HepG2 (cell line): ENCODE data around the gene C22orf39. TPM values are rescaled to one million over a fixed set of nuclear protein-coding genes. Genes with fewer than 3 reads are reported as not detected.

ENCODE experiments used
- ATAC-seq: fragments of 200-7000 bp; cut with Tn5 transposase; 3 replicates; pipeline ENCODE4 v1.9.1; 2020; ENCODE audit warnings: mild to moderate bottlenecking, moderate library complexity
- BruUV-seq: library from RNA; stranded (reverse); fragments of 400-500 nt; replicated peaks from 2 replicates; lab custom pipeline; 2021; lab: Mats Ljungman, UMichigan
- CTCF ChIA-PET: fragments of 300-600 bp; formaldehyde crosslinking; extraction: SDS; loops from one replicate; lab custom pipeline; 2021; ENCODE audit warnings: low total read pairs, inconsistent platforms, low intra/inter-chr PET ratio; lab: Yijun Ruan, JAX
- POLR2A ChIA-PET: fragments of 350-600 bp; sonication (Branson Sonifier 250); formaldehyde crosslinking; loops from one replicate; lab custom pipeline; 2020; ENCODE audit warnings: antibody characterized with exemption, inconsistent platforms; lab: Yijun Ruan, JAX
- DNase-seq: peaks from one replicate; pipeline ENCODE4 v3.0.0-alpha.2; 2015; ENCODE audit warnings: low spot score
- FAIRE-seq: peaks from 3 replicates; lab custom pipeline; 2011; peaks lifted over from hg19 to GRCh38; lab: Jason Lieb, UNC
- H2AFZ ChIP-seq: one replicate; pipeline ENCODE4 v1.6.1; 2011; ENCODE audit warnings: low read length, inconsistent platforms
- H3K27ac ChIP-seq: fragments of 300-600 bp; 3 replicates; pipeline ENCODE4 v1.8.0; 2011; ENCODE audit warnings: mixed run types, mild to moderate bottlenecking, mixed read lengths, low read length, inconsistent platforms; ENCODE audit not compliant: insufficient read depth; ENCODE audit errors: extremely low read length
- H3K27me3 ChIP-seq, 2 experiments: fragments of 200-600 bp in 1 of 2; 2 replicates in 1 of 2; 3 replicates in 1 of 2; pipeline versions ENCODE4 v1.6.0 to v1.8.0; 2011; ENCODE audit warnings: low read length in 2 of 2, mild to moderate bottlenecking in 2 of 2, moderate library complexity in 2 of 2, inconsistent platforms in 1 of 2; ENCODE audit not compliant: insufficient read depth in 2 of 2, control insufficient read depth in 1 of 2
- H3K36me3 ChIP-seq, 2 experiments: fragments of 200-600 bp in 1 of 2; replicated peaks in 1 of 2; 2 replicates in 1 of 2; 3 replicates in 1 of 2; pipeline versions ENCODE4 v1.5.1 to v1.8.0; 2011; ENCODE audit warnings: low read length in 2 of 2, inconsistent platforms in 1 of 2; ENCODE audit not compliant: insufficient read depth in 2 of 2, control insufficient read depth in 1 of 2
- H3K4me1 ChIP-seq: 2 replicates; pipeline ENCODE4 v1.5.1; 2012; ENCODE audit warnings: low read length, inconsistent platforms; ENCODE audit not compliant: insufficient read depth
- H3K4me2 ChIP-seq: 2 replicates; pipeline ENCODE4 v1.6.0; 2011; ENCODE audit warnings: low read depth, low read length, inconsistent platforms
- H3K4me3 ChIP-seq, 3 experiments: fragments of 200-600 bp in 1 of 3; sonication (generic), shearing (Covaris generic) in 1 of 3; replicated peaks in 1 of 3; 2 replicates each; pipeline ENCODE4 v1.5.1; 2011 to 2016; ENCODE audit warnings: low read length in 3 of 3, inconsistent platforms in 2 of 3, low read depth in 2 of 3, mild to moderate bottlenecking in 2 of 3, control low read depth in 1 of 3, mixed read lengths in 1 of 3; ENCODE audit not compliant: insufficient read depth in 1 of 3
- H3K79me2 ChIP-seq: one replicate; pipeline ENCODE4 v1.6.1; 2011; ENCODE audit warnings: low read length, inconsistent platforms; ENCODE audit not compliant: insufficient read depth
- H3K9ac ChIP-seq: 2 replicates; pipeline ENCODE4 v1.6.0; 2011; ENCODE audit warnings: mild to moderate bottlenecking, low read depth, low read length, inconsistent platforms; ENCODE audit not compliant: insufficient read depth
- H3K9me3 ChIP-seq: 2 replicates; pipeline ENCODE4 v1.5.1; 2012; ENCODE audit warnings: mild to moderate bottlenecking, low read length
- H4K20me1 ChIP-seq: 2 replicates; pipeline ENCODE4 v1.6.0; 2011; ENCODE audit warnings: inconsistent platforms, mild to moderate bottlenecking, low read length, moderate library complexity; ENCODE audit not compliant: insufficient read depth
- ADNP ChIP-seq: sonication (generic); formaldehyde crosslinking; IDR thresholded peaks from 2 replicates; pipeline ENCODE4 v1.4.0; 2020; ENCODE audit warnings: missing genetic modification reagents
- ARID2 ChIP-seq: sonication (generic); formaldehyde crosslinking; IDR thresholded peaks from 2 replicates; pipeline ENCODE4 v1.8.1; 2022; ENCODE audit warnings: mild to moderate bottlenecking, missing genetic modification reagents, borderline replicate concordance
- CHCHD3 ChIP-seq: sonication (generic); formaldehyde crosslinking; IDR thresholded peaks from 2 replicates; pipeline ENCODE4 v1.8.0; 2022; ENCODE audit warnings: mild to moderate bottlenecking, missing genetic modification reagents, moderate library complexity
- FOSL2 ChIP-seq: sonication (generic); formaldehyde crosslinking; IDR thresholded peaks from 2 replicates; pipeline ENCODE4 v1.4.0; 2020; ENCODE audit warnings: missing genetic modification reagents
- PHB2 ChIP-seq: fragments of 450-650 bp; IDR thresholded peaks from 2 replicates; pipeline ENCODE4 v1.6.1; 2018; ENCODE audit not compliant: partially characterized antibody
- REPIN1 ChIP-seq: sonication (generic); formaldehyde crosslinking; IDR thresholded peaks from 2 replicates; pipeline ENCODE4 v1.8.0; 2022; ENCODE audit warnings: missing genetic modification reagents, low read depth, mild to moderate bottlenecking, borderline replicate concordance
- SIX1 ChIP-seq: sonication (generic); formaldehyde crosslinking; IDR thresholded peaks from 2 replicates; pipeline ENCODE4 v1.4.0; 2020; ENCODE audit warnings: missing genetic modification reagents, borderline replicate concordance
- THAP7 ChIP-seq: sonication (generic); formaldehyde crosslinking; IDR thresholded peaks from 2 replicates; pipeline ENCODE4 v1.8.1; 2023; ENCODE audit warnings: mild to moderate bottlenecking, missing genetic modification reagents
- ZBTB7A ChIP-seq: sonication (generic); formaldehyde crosslinking; IDR thresholded peaks from 2 replicates; pipeline ENCODE4 v1.8.0; 2022; ENCODE audit warnings: mild to moderate bottlenecking, missing genetic modification reagents
- ZFP36L2 ChIP-seq: sonication (generic); formaldehyde crosslinking; IDR thresholded peaks from 2 replicates; pipeline ENCODE4 v1.4.0; 2020; ENCODE audit warnings: missing genetic modification reagents
- ZFP41 ChIP-seq: sonication (generic); formaldehyde crosslinking; IDR thresholded peaks from 2 replicates; pipeline ENCODE4 v1.4.0; 2020; ENCODE audit warnings: mild to moderate bottlenecking, missing genetic modification reagents, borderline replicate concordance
- ZNF274 ChIP-seq: sonication (generic); formaldehyde crosslinking; IDR thresholded peaks from 2 replicates; pipeline ENCODE4 v1.5.1; 2020; ENCODE audit warnings: mild to moderate bottlenecking, missing genetic modification reagents
- ZNF556 ChIP-seq: sonication (generic); formaldehyde crosslinking; IDR thresholded peaks from 2 replicates; pipeline ENCODE4 v1.4.0; 2020; ENCODE audit warnings: mild to moderate bottlenecking, missing genetic modification reagents, borderline replicate concordance
- ZSCAN20 ChIP-seq: sonication (generic); formaldehyde crosslinking; IDR thresholded peaks from 2 replicates; pipeline ENCODE4 v1.4.0; 2020; ENCODE audit warnings: missing genetic modification reagents, mild to moderate bottlenecking, borderline replicate concordance
- WGBS: methylation state at CpG from one replicate; pipeline ENCODE4 v1.1.6; 2017; ENCODE audit warnings: low lambda C conversion rate; 5-methylcytosine and 5-hydroxymethylcytosine counted together
- in situ Hi-C: cut with HindIII; loops from 2 replicates; pipeline ENCODE4 v1.10.0; 2017; ENCODE audit warnings: low pct_unique_long_range_greater_than_20kb; ENCODE audit not compliant: extremely low pct_ligation_motif_present
- intact Hi-C: fragments of 100-400 bp; cut with micrococcal nuclease; formaldehyde crosslinking; loops from one replicate; pipeline ENCODE4 v1.10.0; 2022; ENCODE audit not compliant: unreplicated experiment
- polyA plus RNA-seq, 8 experiments: library from polyadenylated mRNA; depleted of rRNA in 3 of 8; stranded (reverse) in 7 of 8; unstranded in 1 of 8; fragments of >200 nt; fragmentation: Illumina TruSeq in 4 of 8; extraction: Trizol in 4 of 8; gene quantifications; 2 replicates each; pipeline versions ENCODE4 v1.2.1 to v1.2.3, GENCODE V29; 2011 to 2016; ENCODE audit warnings: low read depth in 4 of 8, missing spikeins in 1 of 8, mixed read lengths in 1 of 8; ENCODE audit not compliant: insufficient read depth in 1 of 8
- total RNA-seq, 5 experiments: library from RNA; depleted of rRNA; stranded (reverse); fragments of >200 nt; fragmentation: Illumina TruSeq; extraction: Trizol; gene quantifications; 2 replicates each; pipeline ENCODE4 v1.2.3, GENCODE V29; 2016; ENCODE audit warnings: low read depth in 1 of 5
- TF ChIP-seq, protein P1 (sequence below): sonication (generic); formaldehyde crosslinking; IDR thresholded peaks from 2 replicates; pipeline ENCODE4 v1.9.0; 2021; ENCODE audit warnings: missing genetic modification reagents, borderline replicate concordance
- TF ChIP-seq, protein P2 (sequence below): sonication (generic); formaldehyde crosslinking; IDR thresholded peaks from 2 replicates; pipeline ENCODE4 v1.8.1; 2023; ENCODE audit warnings: mild to moderate bottlenecking, inconsistent platforms, moderate library complexity, missing genetic modification reagents, borderline replicate concordance

Gene C22orf39
- total and polyA plus RNA-seq, 2 of the 13 experiments (the other 11 are each of a cell fraction or from before 2014, with no cell fraction given), result 23.4 to 26.4 TPM

DNA sequence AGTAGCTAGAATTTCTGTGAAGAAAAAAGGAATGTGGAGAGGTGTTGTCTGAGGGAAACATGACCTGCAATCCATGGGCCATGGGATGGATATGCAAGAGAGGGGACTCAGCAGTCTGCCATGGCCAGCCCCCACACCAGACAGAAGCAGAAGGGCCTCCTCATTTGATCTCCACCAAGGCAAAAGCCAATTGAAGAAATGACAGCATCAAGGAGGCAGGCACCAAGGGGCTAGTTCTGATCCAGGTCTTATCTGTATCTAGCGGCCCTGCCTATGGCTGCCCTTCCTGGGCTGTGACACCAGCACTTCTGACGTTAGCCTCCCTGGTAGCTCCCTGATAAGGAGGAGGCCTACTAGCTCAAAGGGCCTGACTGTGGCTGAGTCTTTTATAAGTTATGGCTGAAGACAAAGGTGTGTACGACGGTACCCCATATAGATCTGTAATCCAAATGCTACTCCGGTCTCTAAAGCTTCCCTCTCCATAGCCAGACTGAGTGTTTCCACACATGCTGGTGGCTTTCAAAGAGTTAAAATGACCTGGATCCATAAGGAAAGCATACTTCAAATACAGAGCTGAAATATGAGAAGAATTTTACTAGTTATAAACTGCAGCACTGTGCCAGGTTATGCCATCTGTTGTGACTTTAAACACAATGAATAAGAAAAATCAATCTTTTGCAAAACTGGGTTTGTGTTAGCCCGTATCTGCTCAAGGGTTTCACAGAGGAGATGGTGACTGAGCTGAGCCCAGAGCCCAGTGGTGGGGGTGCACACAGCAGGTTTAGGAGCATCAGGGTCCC, 50.4 kb downstream of the C22orf39 start:
- Histone ChIP-seq H3K4me3 (no peak overlapping the region), H3K4me2 (no peak overlapping the region), H3K27ac (no peak overlapping the region), H4K20me1 (no peaks in the 10 kb centered on the region), H3K9me3 (no peaks in the 10 kb centered on the region), H3K27me3 (no peaks in the 10 kb centered on the region), H3K9ac (no peak overlapping the region), H2AFZ (no peak overlapping the region), H3K79me2 (no peaks in the 10 kb centered on the region), H3K4me1 (no peaks in the 10 kb centered on the region), H3K36me3 (peaks cover 32 to 77% of the 10 kb centered on the region in 2 experiments; a peak in 4 of 5 replicates)
- no peak for TF ChIP-seq ZSCAN20 (CRISPR knock-in tag)
- TF ChIP-seq SIX1, result no peak
- TF ChIP-seq ZFP41 (CRISPR knock-in tag), result no peak
- TF ChIP-seq, protein P1, sequence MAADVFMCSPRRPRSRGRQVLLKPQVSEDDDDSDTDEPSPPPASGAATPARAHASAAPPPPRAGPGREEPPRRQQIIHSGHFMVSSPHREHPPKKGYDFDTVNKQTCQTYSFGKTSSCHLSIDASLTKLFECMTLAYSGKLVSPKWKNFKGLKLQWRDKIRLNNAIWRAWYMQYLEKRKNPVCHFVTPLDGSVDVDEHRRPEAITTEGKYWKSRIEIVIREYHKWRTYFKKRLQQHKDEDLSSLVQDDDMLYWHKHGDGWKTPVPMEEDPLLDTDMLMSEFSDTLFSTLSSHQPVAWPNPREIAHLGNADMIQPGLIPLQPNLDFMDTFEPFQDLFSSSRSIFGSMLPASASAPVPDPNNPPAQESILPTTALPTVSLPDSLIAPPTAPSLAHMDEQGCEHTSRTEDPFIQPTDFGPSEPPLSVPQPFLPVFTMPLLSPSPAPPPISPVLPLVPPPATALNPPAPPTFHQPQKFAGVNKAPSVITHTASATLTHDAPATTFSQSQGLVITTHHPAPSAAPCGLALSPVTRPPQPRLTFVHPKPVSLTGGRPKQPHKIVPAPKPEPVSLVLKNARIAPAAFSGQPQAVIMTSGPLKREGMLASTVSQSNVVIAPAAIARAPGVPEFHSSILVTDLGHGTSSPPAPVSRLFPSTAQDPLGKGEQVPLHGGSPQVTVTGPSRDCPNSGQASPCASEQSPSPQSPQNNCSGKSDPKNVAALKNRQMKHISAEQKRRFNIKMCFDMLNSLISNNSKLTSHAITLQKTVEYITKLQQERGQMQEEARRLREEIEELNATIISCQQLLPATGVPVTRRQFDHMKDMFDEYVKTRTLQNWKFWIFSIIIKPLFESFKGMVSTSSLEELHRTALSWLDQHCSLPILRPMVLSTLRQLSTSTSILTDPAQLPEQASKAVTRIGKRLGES (CRISPR knock-in tag), result no peak
- TF ChIP-seq ARID2 (CRISPR knock-in tag), result no peak
- no peak for TF ChIP-seq ADNP (CRISPR knock-in tag)
- TF ChIP-seq ZFP36L2, result no peak
- no peak for TF ChIP-seq ZBTB7A (CRISPR knock-in tag)
- TF ChIP-seq PHB2, result no peak
- TF ChIP-seq CHCHD3 (CRISPR knock-in tag), result no peak
- TF ChIP-seq REPIN1 (CRISPR knock-in tag), result no peak
- TF ChIP-seq ZNF274, result no peak
- TF ChIP-seq ZNF556 (CRISPR knock-in tag), result no peak
- TF ChIP-seq, protein P2, sequence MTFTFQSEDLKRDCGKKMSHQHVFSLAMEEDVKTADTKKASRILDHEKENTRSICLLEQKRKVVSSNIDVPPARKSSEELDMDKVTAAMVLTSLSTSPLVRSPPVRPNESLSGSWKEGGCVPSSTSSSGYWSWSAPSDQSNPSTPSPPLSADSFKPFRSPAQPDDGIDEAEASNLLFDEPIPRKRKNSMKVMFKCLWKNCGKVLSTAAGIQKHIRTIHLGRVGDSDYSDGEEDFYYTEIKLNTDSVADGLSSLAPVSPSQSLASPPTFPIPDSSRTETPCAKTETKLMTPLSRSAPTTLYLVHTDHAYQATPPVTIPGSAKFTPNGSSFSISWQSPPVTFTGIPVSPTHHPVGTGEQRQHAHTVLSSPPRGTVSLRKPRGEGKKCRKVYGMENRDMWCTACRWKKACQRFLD, result no peak
- no peak for TF ChIP-seq THAP7 (CRISPR knock-in tag)
- TF ChIP-seq FOSL2 (CRISPR knock-in tag), result no peak
- BruUV-seq, result no TSS peak
- 91% methylated on average over 4 of the region's 6 CpGs for WGBS
- intact Hi-C loops (no loop called here), in situ Hi-C loops (no loop called here)
- CTCF ChIA-PET, result no interaction called here
- FAIRE-seq (no peak), ATAC-seq (no peak), DNase-seq (no peak)
- POLR2A ChIA-PET, result no interaction called here
